ENCODE measurements around the gene HSBP1.

HSBP1 gene

GRCh38 chr16:83804366-83804765, 3.4 kb upstream of the HSBP1 start:
- no peak for DNase-seq

- DNase-seq, result no peak
These were observed 1.7 kb upstream of the HSBP1 start for GRCh38 chr16:83806036-83806435.

- DNase-seq, result no peak
These were observed 1.0 kb upstream of the HSBP1 start for GRCh38 chr16:83806731-83807130.

GRCh38 chr16:83807327-83807709, 460 bp upstream of the HSBP1 start:
- peak in 1 of 3 experiments; percentile 23 for DNase-seq

GRCh38 chr16:83808573-83809014, 816 bp downstream of the HSBP1 start:
- DNase-seq, result no peak

- DNase-seq, result no peak
These were observed 1.3 kb downstream of the HSBP1 start for GRCh38 chr16:83809092-83809491.

- no peak for DNase-seq
These were observed 3.1 kb downstream of the HSBP1 start for GRCh38 chr16:83810901-83811300.

- peak; percentile 47 to 80 (median 55) for DNase-seq
These were observed 6.3 kb downstream of the HSBP1 start for GRCh38 chr16:83813823-83814658.

GRCh38 chr16:83814659-83814985, 6.8 kb downstream of the HSBP1 start:
- no peak for DNase-seq

GRCh38 chr16:83817022-83817421, 9.2 kb downstream of the HSBP1 start:
- DNase-seq, result no peak

GRCh38 chr16:83818276-83818675, 10.5 kb downstream of the HSBP1 start:
- DNase-seq, result no peak

GRCh38 chr16:83819361-83819760, 11.6 kb downstream of the HSBP1 start:
- no peak for DNase-seq

GRCh38 chr16:83826146-83826913, 18.6 kb downstream of the HSBP1 start:
- DNase-seq, result peak; percentile 43 to 72 (median 55)

GRCh38 chr16:83830091-83830768, 22.5 kb downstream of the HSBP1 start:
- no peak for DNase-seq

GRCh38 chr16:83830769-83831455, 23.1 kb downstream of the HSBP1 start:
- DNase-seq, result no peak

GRCh38 chr16:83831456-83831987, 23.7 kb downstream of the HSBP1 start:
- no peak for DNase-seq

GRCh38 chr16:83833921-83834320, 26.1 kb downstream of the HSBP1 start:
- DNase-seq, result no peak

- DNase-seq, result peak in 2 of 3 experiments; percentile 2 to 9
These were observed 28.1 kb downstream of the HSBP1 start for GRCh38 chr16:83835586-83836566.

GRCh38 chr16:83837566-83837965, 29.8 kb downstream of the HSBP1 start:
- DNase-seq, result no peak

- no peak for DNase-seq
These were observed 30.4 kb downstream of the HSBP1 start for GRCh38 chr16:83838151-83838550.

- DNase-seq, result no peak
These were observed 31.8 kb downstream of the HSBP1 start for GRCh38 chr16:83839561-83839960.

Measured in NCI-H1417 (cell line).